NT2/D1 (cell line): Measurements from ENCODE around the gene USF1.

ENCODE experiments used
- DNase-seq: peaks from one replicate; pipeline ENCODE4 v3.0.0-alpha.2; 2011; ENCODE audit warnings: low read depth, low spot score
- H3K27me3 ChIP-seq: 2 replicates; pipeline ENCODE4 v1.6.0; 2011; ENCODE audit warnings: mild to moderate bottlenecking; ENCODE audit not compliant: insufficient read length, insufficient read depth
- H3K36me3 ChIP-seq: 2 replicates; pipeline ENCODE4 v1.6.1; 2011; ENCODE audit warnings: mild to moderate bottlenecking, low read length, mixed read lengths; ENCODE audit not compliant: insufficient read depth, insufficient read length
- H3K4me1 ChIP-seq: 2 replicates; pipeline ENCODE4 v1.5.1; 2011; ENCODE audit not compliant: insufficient read depth, insufficient read length
- H3K4me3 ChIP-seq: 2 replicates; pipeline ENCODE4 v1.5.1; 2011; ENCODE audit warnings: low read depth; ENCODE audit not compliant: insufficient read length
- H3K9ac ChIP-seq: 2 replicates; pipeline ENCODE4 v1.6.0; 2011; ENCODE audit warnings: low read depth; ENCODE audit not compliant: insufficient read length
- H3K9me3 ChIP-seq: 2 replicates; pipeline ENCODE4 v1.5.1; 2011; ENCODE audit warnings: mild to moderate bottlenecking, low read length; ENCODE audit not compliant: insufficient read depth
- SUZ12 ChIP-seq: IDR thresholded peaks from 2 replicates; pipeline ENCODE4 v1.6.1; 2011; ENCODE audit not compliant: insufficient read length, insufficient read depth; ENCODE audit errors: extremely low read depth
- YY1 ChIP-seq: IDR thresholded peaks from 2 replicates; pipeline ENCODE4 v1.6.1; 2011; ENCODE audit not compliant: insufficient read length, insufficient read depth
- ZNF274 ChIP-seq: IDR thresholded peaks from 2 replicates; pipeline ENCODE4 v1.6.1; 2011; ENCODE audit warnings: mild to moderate bottlenecking, low read depth, low read length

USF1 gene

DNA sequence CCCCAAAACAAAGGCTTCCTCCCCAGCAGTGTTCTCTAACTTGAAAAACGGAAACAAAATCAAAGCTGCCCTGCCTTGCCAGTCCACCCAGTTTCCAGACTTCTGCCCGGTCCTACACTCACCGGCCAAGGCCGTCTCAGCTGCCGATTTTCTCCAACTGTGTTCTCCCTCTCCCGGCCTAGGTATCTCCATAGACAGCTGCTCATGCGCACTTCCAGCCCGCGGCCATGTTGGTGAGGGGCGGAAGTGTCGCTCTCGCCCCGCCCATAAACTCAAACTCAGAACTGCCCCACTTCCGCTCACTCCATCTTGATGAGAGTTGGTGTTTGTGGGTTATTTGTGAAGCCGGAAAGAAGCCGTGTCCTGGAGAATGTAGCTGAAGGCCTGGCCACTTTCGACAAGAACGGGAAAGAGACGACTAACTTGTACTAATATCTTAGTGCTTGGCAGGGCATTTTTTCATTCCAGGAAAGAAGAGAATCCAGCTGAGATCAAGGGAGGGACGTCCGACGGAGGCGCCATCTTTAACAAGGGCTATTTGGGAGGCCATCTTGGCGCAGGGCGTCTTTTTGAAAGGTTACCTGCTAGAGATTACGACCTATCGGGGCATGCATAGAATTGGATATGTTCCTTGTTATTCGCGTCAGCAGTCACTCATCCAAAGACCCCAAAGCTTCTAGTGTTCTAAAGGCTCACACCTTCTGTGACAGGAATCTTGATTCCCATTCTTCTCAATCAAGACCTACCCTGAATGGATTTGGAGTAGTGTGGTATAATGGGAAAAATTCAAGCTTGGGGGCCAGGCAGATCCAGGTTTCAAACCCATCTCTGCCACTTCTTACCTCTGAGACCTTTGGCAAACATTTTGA is at the start of gene USF1:
USF1 (minus strand) TSS at position 242 of the 869 bp plus-strand sequence. CDS start 2,702 bp downstream, outside the sequence.
- peak within 1 kb of the TSS; percentile 95 for H3K9ac ChIP-seq
- peak; percentile 99 for DNase-seq
- peaks cover 41% of the 10 kb centered on the region for H3K36me3 ChIP-seq

DNA sequence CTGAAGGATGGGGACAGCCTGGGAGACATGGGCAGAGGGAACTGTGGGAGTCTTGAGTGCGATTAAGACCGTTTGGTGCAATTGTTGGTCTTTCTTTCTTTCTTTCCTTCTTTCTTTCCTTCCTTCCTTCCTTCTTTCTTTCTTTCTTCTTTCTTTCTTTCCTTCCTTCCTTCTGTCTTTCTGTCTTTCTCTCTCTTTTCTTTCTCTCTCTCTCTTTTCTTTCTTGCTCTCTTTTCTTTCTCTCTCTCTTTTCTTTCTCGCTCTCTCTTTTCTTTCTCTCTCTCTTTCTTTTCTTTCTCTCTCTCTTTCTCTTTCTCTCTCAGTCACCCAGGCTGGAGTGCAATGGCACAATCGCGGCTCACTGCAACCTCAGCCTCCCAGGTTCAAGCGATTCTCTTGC is 49.5 kb upstream of the USF1 start:
- Histone ChIP-seq H3K27me3 (no peaks in the 10 kb centered on the region), H3K4me3 (no peak overlapping the region), H3K4me1 (peaks cover 3% of the 10 kb centered on the region), H3K9me3 (no peaks in the 10 kb centered on the region), H3K9ac (no peak overlapping the region), H3K36me3 (peaks cover 12% of the 10 kb centered on the region)
- TF ChIP-seq SUZ12: no peak
- TF ChIP-seq ZNF274: no peak
- TF ChIP-seq YY1: no peak
- no peak for DNase-seq

More for the DNA sequence above, at the start of gene USF1:
- TF ChIP-seq YY1 (peak; percentile 97), ZNF274 (no peak)
- no peaks in the 10 kb centered on the region for H3K27me3 ChIP-seq
- H3K4me1 ChIP-seq: peaks cover 2% of the 10 kb centered on the region
- peak within 1 kb of the TSS; percentile 86 for H3K4me3 ChIP-seq
- H3K9me3 ChIP-seq: peaks cover 40% of the 10 kb centered on the region

DNA sequence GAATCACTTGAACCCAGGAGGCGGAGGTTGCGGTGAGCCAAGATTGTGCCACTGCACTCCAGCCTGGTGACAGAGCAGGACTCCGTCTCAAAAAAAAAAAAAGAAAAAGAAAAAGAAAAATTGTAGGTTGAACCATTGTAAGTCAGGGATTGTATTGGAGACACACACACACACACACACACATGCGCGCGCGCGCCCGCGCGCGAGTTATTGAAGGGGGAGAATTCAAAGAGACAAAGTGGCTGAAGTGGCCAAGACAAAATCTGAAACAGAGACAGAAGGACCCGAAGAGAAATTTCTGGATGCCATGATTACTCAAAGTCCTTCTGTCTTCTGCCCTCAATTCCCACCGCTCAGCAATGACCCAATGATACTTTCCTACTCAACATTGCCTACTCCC is 48.7 kb upstream of the USF1 start:
- Histone ChIP-seq H3K4me3 (no peak overlapping the region), H3K27me3 (no peaks in the 10 kb centered on the region), H3K9me3 (no peaks in the 10 kb centered on the region), H3K9ac (no peak overlapping the region), H3K36me3 (peaks cover 5% of the 10 kb centered on the region), H3K4me1 (peaks cover 3% of the 10 kb centered on the region)
- no peak for DNase-seq
- no peak for TF ChIP-seq ZNF274
- no peak for TF ChIP-seq YY1
- no peak for TF ChIP-seq SUZ12

- TF ChIP-seq ZNF274: no peak
- TF ChIP-seq SUZ12: no peak
- no peak for TF ChIP-seq YY1
- Histone ChIP-seq H3K9ac (no peak overlapping the region), H3K27me3 (no peaks in the 10 kb centered on the region), H3K4me1 (peaks cover 10% of the 10 kb centered on the region), H3K4me3 (no peak overlapping the region), H3K9me3 (no peaks in the 10 kb centered on the region), H3K36me3 (no peaks in the 10 kb centered on the region)
- no peak for DNase-seq
Observed at GRCh38 chr1:161092621-161093028, 46.8 kb upstream of the USF1 start.

- H3K4me3 ChIP-seq: no peak overlapping the region
- TF ChIP-seq ZNF274: no peak
- no peak for TF ChIP-seq SUZ12
- no peak for TF ChIP-seq YY1
- no peaks in the 10 kb centered on the region for H3K27me3 ChIP-seq
- peaks cover 10% of the 10 kb centered on the region for H3K4me1 ChIP-seq
- no peaks in the 10 kb centered on the region for H3K9me3 ChIP-seq
- no peaks in the 10 kb centered on the region for H3K36me3 ChIP-seq
- no peak overlapping the region for H3K9ac ChIP-seq
- no peak for DNase-seq
Observed at GRCh38 chr1:161091796-161092507, 46.2 kb upstream of the USF1 start.

- Histone ChIP-seq H3K9me3 (no peaks in the 10 kb centered on the region), H3K4me1 (peaks cover 17% of the 10 kb centered on the region), H3K27me3 (no peaks in the 10 kb centered on the region), H3K4me3 (no peak overlapping the region), H3K9ac (no peak overlapping the region), H3K36me3 (no peaks in the 10 kb centered on the region)
- TF ChIP-seq SUZ12: no peak
- TF ChIP-seq YY1: no peak
- TF ChIP-seq ZNF274: no peak
- DNase-seq: no peak
Observed at GRCh38 chr1:161091093-161091492, 45.3 kb upstream of the USF1 start.

- DNase-seq: no peak
- Histone ChIP-seq H3K4me1 (peaks cover 20% of the 10 kb centered on the region), H3K27me3 (no peaks in the 10 kb centered on the region), H3K9me3 (no peaks in the 10 kb centered on the region), H3K4me3 (no peak overlapping the region), H3K9ac (no peak overlapping the region), H3K36me3 (no peaks in the 10 kb centered on the region)
- TF ChIP-seq SUZ12 (no peak), ZNF274 (no peak), YY1 (no peak)
Observed at GRCh38 chr1:161090617-161091016, 44.8 kb upstream of the USF1 start.
